Jurkat, Clone E6-1 (cell line): ENCODE measurements around the gene PIN1.

ENCODE experiments used
- DNase-seq: peaks from one replicate; pipeline ENCODE4 v3.0.0-alpha.2; 2011; ENCODE audit warnings: low read depth, low spot score
- H3K4me3 ChIP-seq: 2 replicates; pipeline ENCODE4 v1.5.1; 2011; ENCODE audit warnings: mild to moderate bottlenecking, low read length, control low read depth, moderate library complexity

The PIN1 gene

DNA sequence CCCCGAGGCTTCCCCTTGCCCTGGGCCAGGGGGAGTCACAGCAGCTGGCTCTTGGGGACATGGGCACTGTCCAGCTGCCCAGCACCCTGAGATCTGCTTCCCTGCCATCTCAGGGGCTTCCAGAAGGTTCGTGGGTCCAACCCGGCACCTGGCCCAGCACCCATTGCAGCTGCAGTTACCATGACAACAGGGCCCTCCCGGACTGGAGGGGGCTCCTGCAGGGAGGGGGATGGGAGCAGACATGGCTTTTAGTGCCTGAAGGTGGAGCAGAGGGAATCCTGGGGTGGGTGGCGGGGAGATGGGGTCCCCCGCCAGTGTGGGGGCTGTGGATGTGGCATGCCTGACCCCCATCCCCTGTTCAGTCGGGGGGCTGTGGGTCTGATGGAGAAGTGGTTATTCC is 14.7 kb downstream of the PIN1 start:
- DNase-seq = no peak
- no peak overlapping the region for H3K4me3 ChIP-seq

DNA sequence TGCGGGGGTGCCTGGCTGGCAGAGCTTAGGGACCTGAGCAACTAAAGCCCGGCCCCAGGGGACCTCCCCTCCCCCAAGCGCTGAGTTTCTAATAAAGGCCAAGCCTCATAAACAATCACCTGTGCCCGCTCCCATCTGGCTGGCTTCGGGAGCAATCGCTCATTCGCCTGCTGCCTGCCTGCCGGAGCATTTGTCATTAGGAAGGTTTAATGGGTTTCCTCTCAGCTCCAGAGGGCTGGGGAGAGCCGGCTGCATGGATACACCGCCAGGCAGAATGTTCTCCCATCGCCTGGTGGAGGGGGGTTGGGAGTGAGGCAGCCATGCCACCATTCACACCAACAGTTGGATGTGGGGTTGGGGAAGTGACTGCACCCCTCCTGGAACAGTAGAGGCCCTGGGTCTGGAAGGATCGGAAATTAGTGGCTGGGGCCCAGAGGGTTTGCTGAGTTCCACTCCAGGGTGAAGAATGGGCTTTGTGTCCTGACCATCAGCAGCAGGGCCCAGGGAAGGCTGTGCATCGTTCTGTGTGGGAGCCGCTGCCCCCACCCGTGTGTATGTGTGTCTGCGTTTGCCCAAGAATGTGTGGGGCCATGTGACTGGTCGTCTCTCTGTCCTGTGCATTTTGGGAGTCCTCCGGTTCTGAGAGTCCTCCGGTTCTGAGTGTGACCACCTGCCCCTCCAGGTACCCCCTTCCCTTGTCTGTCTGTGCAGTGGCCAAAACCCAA is 15.3 kb downstream of the PIN1 start:
- no peak for DNase-seq
- no peak overlapping the region for H3K4me3 ChIP-seq

DNA sequence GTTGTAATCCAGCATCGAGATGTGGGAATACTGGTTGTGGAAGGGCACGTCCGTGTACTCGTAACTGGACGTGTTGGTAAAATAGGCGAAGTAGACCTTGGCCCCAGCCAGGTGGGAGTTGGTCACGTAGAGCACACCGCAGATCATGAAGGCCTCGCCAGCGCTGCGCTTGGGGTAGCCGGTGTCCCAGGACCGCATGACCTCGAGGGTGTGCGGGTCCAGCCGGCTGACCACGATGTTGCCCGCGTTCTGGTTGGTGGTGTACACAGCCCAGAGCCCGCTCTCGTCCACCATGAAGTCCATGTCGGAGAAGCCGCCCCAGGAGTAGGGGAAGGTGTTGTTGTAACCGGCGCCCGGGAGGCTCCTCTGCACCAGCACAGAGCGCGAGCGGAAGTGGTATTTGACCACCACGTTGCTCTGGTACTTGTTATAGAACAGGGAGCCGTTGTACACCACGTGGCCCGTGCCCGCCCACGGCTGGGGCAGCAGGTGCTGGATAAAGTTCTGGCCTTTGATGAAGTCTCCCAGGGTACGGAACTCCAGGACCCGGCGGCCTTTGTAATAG is 19.2 kb downstream of the PIN1 start:
- H3K4me3 ChIP-seq = no peak overlapping the region
- DNase-seq = no peak

DNA sequence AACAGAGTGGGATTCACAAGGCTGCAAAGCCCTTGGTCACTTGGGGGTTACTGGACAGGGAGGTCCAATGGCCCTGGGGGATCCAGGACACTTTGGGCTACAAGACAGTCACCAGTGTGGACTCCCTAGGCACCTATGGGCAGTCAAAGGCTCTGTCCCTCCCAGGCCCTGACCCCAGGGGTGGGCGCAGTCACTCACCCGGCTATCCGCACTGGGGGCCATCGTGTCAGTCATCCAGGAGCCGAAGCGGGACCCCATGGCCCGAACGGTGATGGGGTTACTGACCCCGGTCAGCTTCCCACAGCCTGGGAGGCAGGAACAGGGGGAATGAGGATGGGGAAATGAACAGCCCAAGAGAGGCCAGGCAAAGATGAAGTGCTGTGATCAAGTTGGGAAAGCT is 21.5 kb downstream of the PIN1 start:
- DNase-seq = no peak
- H3K4me3 ChIP-seq = no peak overlapping the region

DNA sequence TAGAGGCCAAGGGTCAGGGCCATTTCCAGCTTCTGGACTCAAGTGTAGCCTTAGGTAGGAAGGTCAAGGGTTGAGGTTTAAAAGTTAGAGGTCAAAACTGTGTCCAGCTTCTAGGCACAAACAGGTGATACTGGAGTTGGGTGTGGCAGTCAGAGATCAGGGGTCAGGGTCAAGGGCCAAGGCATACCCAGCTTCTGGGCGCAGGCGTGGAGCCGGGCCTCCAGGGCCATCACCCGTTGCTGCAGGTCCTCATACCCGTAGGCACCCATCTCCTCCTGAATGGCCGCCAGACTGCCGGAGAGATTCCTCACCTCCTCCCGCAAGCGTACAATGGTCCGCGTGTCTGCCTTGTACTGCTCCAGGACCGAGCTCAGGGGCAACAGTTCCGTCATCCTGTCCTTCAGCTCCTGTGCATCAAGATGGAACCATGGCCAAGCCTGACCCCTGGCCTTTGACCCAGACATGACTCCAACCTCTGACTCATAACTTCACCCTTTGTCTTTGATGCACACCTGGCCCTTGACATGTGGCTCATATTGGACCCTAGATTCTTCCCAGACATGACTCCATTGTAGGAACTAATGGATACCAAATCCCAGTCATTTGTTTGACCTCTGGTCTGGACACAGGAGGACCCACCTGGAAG is 22.1 kb downstream of the PIN1 start:
- DNase-seq = no peak
- H3K4me3 ChIP-seq = no peak overlapping the region

DNA sequence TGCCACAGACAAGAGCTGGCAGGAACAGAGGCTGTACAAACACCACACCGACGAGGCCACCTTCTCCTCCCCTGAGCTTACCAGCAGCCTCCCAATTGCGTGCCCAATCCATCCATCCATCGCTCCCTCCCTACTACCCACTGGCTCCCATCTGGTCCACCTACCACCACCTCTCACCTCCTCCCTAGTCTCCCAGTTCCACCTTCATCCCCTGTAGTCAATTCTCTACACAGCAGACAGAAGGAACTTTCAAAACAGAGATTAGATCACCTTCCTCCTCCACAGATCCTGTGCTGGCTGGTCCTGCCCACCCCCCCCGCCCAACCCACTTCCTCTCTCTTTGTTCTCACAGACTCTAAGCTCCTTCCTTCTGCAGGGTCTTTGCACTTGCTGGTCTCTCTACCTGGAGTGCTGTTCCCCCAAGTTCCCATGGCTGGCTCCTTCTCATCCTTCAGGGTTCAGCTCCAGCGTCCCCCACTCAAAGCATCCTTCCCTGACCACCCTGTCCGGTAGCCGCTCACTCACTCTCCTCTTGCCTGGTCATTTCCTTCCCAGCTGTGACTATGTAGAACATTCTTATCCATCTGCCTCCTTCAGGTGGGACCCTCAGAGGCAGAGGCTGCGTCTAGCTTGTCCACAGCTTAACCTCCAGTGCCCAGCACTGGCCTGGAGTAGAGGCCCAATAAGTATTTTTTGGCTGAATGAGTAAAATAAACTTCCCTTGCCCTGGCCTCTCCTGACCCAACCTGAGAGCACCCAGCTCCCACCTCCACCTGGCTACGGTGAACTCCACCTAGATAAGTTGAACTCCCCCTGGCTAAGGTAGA is 23.0 kb downstream of the PIN1 start:
- peak; percentile 79 for DNase-seq
- peak overlapping the region; percentile 39 for H3K4me3 ChIP-seq

DNA sequence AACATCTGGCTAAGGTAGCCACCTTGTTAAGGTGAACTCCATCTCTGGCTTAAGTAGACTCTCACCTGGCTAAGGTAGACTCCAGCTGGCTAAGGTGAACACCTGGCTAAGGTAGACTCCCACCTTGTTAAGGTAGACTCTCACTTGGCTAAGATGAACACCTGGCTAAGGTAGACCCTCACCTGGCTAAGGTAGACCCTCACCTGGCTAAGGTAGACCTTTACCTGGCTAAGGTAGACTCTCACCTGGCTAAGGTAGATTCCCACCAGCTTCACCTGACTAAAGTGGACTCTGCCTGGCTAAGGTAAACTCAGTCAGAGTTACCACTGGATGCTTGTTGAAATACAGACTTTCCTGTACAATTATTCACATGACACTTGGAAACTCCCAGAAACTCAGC is 23.6 kb downstream of the PIN1 start:
- no peak overlapping the region for H3K4me3 ChIP-seq
- no peak for DNase-seq

DNA sequence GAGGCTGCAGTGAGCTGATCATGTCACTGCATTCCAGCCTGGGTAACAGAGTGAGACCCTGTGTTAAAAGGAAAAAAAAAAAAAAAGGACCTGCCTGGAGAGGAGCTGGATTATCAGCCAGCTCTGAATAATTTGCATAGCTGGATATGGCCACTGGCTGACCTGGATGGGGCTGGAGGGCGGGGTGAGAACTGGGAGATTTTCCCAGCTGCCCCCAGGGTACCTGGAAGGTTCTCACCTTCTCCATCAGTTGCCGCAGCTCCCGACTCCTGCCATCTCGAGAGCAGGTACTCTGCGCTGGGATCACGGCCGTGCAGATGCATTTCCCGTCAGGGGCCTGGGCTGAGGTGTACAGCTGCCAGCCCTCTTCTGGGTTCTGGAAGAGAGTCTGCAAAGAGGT is 25.3 kb downstream of the PIN1 start:
- H3K4me3 ChIP-seq = no peak overlapping the region

DNA sequence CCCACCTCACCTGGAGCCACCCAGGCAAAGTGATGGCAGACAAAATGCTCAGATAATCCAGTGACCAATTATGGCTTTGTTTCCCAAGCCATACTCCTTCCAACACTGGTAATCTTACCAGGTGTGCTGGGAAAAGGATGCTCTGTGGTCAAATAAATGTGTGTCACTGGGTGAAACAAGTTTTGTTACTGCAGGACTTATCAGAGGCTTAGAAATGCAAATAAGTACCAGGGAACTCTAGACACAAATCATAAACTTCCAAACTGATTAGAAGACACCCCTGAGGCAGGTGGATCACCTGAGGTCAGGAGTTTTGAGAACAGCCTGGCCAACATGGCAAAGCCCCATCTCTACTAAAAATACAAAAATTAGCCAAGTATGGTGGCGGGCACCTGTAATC is 26.4 kb downstream of the PIN1 start:
- no peak for DNase-seq
- H3K4me3 ChIP-seq = no peak overlapping the region

More for the DNA sequence above, 25.3 kb downstream of the PIN1 start:
- no peak for DNase-seq

DNA sequence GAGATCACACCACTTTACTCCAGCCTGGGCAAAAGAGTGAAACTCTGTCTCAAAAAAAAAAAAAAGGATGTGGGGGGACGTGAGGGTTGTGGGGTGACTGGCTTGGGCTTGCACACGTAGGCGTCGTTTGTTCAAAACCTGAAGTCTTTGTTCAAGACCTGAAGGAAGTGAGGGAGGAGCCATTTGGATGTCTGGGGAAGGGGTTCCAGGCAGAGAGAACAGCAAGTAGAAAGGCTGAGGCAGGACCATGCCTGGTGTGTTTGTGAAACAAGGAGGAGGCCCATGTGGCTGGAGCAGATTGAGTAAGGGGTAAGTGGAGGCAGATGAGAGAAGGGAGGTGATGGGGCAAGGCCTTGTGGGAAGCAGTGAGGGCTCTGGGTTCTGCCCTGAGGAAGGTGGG is 27.8 kb downstream of the PIN1 start:
- DNase-seq = no peak
- H3K4me3 ChIP-seq = no peak overlapping the region

DNA sequence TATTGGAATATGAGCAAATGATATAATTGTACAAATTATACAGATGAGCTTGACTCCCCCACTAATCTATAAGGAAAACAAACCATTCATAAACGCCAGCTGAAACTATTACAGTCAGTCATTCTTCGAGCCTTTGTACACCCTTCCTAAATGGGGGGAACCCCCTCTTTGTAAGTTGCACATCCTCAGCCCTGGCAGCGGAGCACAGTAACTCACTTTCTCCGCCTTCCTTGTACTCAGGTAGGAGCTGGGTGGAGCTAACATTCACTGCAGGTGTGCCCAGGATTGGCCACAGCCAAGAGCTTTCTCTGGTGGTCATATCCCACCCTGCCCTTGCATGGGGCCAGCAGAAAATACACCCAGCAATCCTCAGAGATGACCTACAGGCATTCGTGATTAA is 28.6 kb downstream of the PIN1 start:
- DNase-seq = no peak
- no peak overlapping the region for H3K4me3 ChIP-seq

DNA sequence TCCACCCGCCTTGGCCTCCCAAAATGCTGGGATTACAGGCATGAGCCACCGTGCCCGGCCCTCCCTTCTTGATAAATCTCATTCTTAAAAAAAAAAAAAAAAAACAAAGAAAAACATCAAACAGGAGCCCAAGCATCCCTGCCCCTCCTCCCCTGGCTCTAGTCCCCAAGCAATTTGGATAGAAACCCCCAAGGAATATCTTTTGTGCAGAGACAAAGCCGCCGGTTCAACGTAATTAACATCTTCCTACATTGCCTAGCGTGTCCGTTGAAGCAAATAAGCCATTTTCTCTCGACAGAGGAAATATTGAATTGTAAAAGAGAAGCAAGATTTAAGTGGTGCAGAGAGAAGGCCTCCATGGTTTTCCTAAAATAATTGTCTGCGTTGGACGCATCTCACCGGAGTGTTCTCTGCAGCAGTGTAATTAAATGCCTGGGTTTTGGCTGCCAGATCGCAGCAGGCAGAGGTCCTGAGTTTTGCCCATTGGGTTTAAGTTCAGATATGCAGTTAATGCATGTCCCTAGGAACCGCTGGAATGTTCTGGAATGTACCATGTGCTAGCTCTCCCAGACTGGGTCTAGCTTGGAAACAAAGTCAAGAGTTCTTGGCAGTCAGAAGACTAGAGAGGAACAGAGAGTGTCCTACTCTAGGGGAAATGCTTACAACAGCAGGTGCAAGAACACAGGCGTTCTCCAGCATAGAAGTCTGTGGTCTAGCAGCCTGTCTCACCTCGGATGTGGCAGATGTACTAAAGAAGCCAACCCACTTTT is 30.8 kb downstream of the PIN1 start:
- peak overlapping the region; percentile 18; the same call in 1 of the 2 replicates for H3K4me3 ChIP-seq
- DNase-seq = peak; percentile 97

DNA sequence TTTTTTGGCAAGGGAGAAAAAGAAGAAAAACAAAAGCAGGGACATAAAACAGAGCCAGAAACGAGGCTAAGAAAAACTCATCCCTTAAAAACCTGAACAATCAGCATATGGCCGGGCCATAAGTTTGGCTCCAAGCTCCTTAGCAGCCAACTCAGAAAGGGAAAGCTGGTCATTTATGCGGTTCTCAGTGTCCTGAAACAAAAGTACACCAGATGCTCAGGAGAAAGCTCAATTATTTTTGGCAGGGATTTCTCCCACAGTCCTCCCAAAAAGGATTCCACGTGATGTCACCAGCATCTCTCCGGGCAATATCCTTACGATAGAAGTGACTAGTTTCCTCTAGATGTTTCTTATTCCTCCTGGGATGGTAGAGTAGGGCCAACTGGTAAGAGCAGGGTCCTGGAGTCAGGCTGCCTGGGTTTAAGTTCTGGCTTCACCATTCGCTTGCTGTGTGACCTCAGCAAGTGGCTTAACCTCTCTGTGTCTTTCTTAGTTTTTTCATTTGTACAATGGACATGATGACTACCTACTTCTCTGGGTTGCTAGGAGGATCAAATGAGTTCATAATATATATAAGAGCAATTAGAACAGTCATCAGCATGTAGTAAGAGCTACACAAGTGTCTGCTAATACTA is 34.0 kb downstream of the PIN1 start:
- no peak for DNase-seq
- H3K4me3 ChIP-seq = no peak overlapping the region

DNA sequence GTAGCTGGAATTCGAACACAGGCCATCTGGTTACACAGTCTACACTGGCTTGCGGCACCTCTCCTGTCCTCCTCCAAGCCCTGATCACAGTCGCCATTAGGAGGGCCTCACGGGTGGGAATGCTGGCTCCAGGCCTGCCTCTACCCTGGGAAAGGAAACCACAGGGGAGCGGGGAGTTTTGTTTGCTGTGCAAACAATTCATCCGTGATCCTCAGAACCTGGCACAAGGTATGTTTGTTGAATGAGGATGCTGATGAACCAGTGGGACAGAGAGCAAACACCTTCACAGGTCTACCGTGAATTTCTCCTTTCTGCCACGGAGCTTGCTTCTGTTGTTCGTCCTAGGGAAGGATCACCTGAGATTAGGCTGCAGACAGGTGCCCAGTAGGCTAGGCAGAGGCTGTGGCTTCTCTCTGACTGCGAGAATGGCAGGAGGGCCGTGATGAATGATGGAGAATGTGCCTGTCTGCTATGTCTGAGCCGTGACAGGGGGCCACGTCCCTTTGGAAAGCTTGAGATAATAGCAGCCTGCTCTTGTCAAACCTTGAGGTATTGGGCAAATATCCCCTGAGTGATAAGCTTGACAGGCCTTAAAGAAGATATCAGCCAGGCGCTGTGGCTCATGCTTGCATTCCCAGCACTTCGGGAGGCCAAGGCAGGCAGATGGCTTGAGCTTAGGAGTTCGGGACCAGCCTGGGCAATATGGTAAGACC is 36.7 kb downstream of the PIN1 start:
- DNase-seq = no peak
- H3K4me3 ChIP-seq = no peak overlapping the region

DNA sequence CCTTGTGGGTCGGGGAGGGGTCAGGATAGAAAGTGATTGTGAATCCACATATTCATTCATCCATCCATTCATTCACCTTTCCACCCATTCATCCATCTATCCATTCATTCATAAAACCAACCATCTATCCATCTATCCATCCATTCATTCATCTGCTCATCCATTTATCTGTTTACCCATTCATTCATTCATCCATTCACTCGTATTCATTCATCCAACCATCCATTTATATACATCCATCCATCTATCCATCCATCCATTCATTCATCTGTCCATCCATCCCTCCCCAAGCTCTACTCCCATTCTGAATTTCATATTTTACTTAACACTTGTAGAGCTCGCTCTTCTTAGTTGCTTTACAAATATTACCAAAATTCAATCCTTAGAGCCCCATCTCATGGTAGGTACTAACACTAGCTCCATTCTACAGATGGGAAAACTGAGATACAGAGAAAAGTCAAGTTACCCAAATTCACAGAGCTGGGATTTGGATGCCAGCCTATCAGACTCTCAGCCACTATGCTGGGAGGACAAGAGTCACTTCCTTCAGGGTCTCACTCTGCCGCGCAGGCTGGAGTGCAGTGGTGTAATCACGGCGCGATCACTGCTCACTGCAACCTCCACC is 37.6 kb downstream of the PIN1 start:
- no peak for DNase-seq
- no peak overlapping the region for H3K4me3 ChIP-seq

DNA sequence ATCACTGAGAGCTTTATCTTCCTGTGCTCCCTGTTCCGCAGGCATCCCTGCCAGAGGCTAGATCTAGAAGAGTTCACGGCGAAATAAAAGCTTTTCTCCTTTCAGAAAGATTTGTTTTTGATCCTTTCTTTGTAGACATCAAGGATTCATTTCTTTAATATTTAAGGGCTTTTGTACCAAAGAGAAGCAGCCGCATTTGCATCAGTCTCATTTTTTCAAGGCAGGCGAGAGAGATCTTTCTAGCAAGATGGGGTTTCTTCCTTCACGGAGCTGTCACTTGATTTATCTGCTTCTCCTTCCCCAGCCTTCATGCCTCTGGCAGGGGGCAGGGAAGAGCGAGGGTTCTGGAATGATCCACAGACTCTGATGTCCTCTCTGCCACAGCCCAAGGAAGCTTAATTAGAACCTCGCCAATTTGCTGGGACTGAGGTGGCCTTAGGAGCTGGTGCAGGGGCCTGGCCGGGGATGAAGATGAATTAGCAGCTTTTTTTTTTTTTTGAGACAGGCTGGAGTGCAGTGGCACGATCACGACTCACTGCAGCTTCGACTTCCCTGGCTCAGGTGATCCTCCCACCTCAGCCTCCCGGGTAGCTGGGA is 40.0 kb downstream of the PIN1 start:
- no peak overlapping the region for H3K4me3 ChIP-seq
- no peak for DNase-seq

DNA sequence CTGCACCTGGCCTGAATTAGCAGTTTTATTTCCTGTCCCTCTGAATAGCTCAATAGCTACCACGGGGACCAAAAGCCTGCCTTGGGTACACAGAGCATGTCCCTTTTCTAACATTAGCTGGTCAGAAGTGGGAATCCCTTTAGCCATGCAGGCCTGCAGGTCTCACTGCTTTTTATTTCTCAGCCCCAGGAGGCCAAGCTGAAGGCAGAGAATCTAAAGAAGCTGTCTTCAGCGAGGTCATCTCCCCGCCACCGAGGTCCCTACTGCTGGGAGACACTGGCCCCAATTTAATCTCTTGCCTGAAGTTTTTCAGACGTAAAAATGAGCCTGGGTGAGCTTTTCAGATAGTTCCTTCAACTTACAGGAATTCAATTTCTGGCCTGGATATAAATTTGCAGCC is 40.7 kb downstream of the PIN1 start:
- DNase-seq = no peak
- no peak overlapping the region for H3K4me3 ChIP-seq
